ENCODE data around the gene SALL1.

The SALL1 gene

GRCh38 chr16:51150888-51151320, at the start of gene SALL1:
SALL1 (minus strand) TSS chr16:51151270; CDS start chr16:51151241, 29 bp downstream.
- DNase-seq (ENCODE audit: low read depth in 2 of 2) = no peak

DNA sequence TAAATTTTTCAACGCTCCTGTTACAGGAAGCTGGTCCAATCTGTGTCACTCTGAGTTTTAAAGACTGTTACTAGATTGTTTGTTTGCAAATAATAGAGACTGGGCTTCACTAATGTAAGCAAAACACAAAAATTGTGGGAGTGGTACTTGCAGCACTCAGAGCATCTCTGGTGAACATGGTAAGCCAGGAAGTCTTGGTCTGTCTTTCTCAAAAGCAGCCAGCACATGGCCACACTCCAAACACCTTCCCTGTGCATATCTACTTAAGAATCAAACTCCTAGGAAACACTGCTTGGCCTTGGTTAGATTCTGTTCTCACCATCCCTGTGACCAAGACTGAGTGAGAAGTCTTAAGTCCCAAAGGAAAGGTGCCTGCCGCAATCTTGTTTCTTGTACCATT, 49.7 kb upstream of the SALL1 start:
- DNase-seq (ENCODE audit: low read depth in 2 of 2) = no peak

GRCh38 chr16:51197953-51198748, 47.1 kb upstream of the SALL1 start:
- DNase-seq (ENCODE audit: low read depth in 2 of 2) = no peak

DNA sequence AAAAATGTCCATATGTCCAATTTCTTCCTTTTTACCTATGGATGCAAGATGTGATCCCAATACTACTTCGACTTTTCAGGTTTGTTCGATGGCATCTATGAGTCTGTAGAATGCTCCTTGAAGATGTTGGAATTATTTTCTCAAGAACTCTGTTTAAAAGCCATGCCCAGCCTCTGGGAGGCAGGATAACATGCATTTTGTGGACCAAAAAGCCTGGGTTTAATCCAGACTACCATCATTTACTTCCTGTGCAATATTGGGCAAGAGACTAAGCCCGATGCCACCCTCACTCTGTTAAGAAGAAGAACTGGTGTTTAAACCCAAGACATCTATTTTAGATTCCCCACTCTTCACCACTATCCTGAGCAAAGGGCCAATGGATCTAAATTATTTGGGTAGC, 42.8 kb upstream of the SALL1 start:
- no peak for DNase-seq (ENCODE audit: low read depth in 2 of 2)

DNA sequence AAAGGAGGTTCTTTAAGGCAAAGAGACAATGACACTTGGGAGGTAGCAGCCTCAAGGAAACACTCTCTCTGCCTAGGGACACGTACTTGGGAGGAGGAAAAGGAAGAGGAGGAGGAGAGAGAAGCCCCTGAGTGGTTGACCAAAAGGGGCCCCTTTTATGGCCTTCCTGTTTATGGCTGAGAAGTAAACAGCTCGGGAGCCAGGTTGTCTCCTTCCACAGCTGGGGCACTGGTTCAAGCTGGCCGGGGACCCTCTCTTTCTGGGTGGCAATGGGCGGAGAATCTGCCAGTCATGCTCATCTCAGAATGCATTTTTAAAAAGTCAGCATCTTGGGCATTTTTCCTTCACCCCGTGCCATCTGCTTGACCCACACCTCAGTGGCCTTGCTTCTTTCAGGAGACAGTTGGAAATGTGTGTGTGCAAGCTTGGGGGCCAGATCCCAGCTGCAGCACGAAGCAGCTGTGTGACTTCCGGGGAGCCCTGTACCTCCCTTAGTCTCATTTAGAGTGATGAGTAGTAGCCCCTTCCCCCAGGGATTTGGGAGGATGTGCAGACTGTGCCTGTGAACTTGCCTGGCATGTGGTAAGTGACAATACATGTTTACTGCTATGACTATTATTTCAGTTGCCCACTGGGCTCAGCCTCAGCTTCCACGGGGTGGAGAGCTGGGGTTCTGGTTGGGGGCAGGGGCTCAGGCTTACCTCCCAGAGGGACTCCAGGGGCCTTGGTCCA, 33.8 kb upstream of the SALL1 start:
- no peak for DNase-seq (ENCODE audit: low read depth in 2 of 2)

DNA sequence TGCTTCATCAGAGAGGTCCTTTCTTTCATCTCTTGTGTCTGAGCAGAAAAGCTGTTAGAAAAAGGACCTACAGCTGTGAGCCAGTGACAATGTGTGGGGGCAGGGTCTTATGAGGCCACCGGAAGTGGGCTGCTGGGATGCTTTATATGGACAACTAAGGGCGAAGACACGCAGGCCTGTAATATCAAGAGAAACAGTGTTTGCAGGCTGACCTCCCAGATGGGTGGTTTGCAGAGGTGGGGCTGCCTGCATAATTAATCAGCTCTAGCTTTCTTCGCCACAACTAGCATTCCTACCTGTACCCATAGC, 30.4 kb upstream of the SALL1 start:
- DNase-seq (ENCODE audit: low read depth in 2 of 2) = no peak

DNA sequence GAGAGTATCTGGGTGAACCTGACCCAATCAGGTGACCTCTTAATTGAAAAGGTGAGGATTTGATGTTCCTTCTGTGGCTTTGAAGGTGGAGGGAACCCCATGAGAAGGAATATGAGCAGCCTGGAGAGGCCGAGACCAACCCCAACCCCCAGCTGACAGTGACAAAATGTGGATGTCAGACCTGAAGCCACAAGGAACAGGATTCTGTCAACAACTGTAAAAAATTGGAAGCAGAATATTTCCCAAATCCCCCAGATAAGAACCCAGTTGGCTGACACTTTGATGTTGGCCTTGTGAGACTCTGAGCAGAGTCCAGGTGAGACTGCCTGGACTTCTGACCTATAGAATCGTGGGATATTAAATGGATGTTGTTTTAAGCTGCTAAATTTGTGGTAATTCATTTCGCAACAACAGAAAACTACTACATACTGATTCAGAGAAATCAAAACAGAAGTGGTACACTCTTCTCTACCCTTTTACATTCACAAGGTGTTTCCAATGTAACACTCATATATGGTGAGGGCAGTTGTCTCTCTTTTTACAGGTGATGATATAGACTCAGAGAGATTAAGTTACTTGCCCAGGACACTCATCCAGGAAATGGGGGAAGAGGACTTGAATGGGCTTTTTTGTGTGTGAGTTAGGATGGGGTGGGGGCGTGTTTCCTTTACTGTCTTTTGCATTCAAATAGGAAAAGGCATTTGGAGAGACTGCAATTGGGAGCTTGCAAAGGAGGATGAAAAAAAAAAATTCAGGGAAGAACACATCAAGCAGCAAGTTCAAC, 29.8 kb upstream of the SALL1 start:
- no peak for DNase-seq (ENCODE audit: low read depth in 2 of 2)

DNA sequence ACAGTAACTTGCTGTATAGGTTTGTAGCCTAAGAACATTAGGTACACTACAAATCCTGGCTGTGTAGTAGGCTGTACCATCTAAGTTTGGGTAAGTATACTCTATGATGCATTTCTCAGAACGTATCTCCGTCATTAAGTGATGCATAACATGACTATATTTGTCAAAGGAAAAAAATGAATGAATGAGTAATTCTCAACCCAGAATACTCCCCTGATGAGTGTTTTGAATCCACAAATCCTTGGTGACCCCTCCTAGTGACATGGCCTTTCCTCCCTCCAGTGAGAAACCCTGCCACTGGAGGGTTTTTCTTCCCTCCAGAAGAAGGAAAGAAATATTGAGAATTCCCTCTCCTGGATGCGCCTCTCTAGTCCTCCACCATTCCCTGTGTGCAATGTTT, 24.0 kb upstream of the SALL1 start:
- DNase-seq (ENCODE audit: low read depth in 2 of 2) = no peak

GRCh38 chr16:51172368-51172767, 21.3 kb upstream of the SALL1 start:
- no peak for DNase-seq (ENCODE audit: low read depth in 2 of 2)

- no peak for DNase-seq (ENCODE audit: low read depth in 2 of 2)
Observed at GRCh38 chr16:51168755-51169154, 17.7 kb upstream of the SALL1 start.

- DNase-seq (ENCODE audit: low read depth in 2 of 2) = no peak
Observed at GRCh38 chr16:51167170-51167895, 16.3 kb upstream of the SALL1 start.

- DNase-seq (ENCODE audit: low read depth in 2 of 2) = no peak
Observed at GRCh38 chr16:51166541-51166940, 15.5 kb upstream of the SALL1 start.

DNA sequence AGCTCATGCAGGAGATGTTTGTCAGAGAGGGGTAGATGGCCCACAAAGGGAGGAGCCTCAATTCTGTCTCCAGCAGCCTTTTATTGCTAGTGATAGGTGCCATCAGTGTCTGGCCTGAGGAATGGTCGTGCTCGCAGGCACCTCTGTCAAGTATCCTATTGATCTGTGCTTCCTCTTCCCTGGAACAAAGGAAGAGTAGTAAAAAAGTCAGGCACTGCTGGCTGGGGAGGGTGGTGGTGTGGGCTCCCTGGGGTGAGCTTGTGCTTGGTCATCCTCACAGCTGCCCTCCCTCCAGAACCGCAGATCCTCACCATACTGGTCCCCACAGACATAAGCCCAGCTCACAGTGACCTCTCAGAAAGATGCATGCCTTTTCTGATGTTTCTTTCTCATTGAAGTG, 15.0 kb upstream of the SALL1 start:
- no peak for DNase-seq (ENCODE audit: low read depth in 2 of 2)

DNA sequence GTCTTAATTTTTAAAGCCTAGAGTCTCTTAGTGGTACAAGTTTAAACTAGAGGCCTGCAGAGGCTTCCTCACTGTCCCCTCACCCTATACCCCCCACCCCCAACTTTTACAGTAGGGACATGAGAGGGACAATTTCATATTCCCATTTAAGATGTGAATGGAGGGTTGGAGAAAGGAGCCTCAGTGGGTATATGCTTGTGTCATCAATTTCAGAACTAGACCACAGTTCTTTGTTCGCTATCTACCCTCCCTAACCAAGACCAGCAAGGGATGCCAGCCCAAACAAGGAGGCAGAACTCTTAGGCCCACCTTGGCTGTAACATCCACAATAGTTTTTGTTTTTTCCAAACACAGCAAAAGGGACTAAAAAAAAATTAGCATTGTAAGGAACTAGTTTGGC, 14.0 kb upstream of the SALL1 start:
- DNase-seq (ENCODE audit: low read depth in 2 of 2) = no peak

DNA sequence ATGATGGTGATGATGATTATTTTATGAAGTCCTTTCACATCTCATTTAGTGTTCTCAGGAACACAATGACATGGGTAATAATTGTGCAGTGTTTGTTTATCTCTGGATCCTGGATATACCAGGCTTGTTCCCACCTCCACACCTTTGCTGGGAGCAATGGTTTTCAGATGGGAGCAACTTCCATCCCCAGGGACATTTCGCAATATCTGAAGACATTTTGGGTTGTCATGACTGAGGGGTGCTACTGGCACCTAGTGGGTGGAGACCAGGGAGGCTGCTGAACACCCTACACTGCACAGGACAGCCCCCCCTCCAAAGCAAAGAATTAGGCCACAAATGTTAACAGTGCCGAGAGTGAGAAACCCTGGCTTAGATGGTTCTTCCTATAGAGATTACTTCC, 13.5 kb upstream of the SALL1 start:
- DNase-seq (ENCODE audit: low read depth in 2 of 2) = no peak

- no peak for DNase-seq (ENCODE audit: low read depth in 2 of 2)
Observed at GRCh38 chr16:51163894-51164566, 13.0 kb upstream of the SALL1 start.

DNA sequence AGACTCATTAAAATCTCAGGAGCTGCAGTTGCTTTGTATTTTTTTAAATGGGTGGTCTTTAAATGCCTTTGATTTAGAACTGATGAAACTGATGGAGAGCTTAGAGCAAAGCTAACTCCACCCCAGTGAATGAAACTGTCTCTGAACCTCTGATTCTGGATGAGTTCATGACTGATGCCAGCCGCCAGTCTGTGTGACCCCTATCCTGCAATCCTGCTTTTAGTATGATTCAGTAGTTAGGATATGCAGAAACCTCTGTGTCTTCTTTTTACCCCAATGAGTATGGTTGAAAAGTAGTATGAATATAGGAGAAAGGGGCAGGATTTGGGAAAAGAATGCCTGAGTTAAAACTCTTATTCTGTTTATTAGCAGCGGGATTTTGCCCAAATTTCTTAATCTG, 12.3 kb upstream of the SALL1 start:
- DNase-seq (ENCODE audit: low read depth in 2 of 2) = no peak

GRCh38 chr16:51161440-51162195, 10.5 kb upstream of the SALL1 start:
- DNase-seq (ENCODE audit: low read depth in 2 of 2) = no peak

GRCh38 chr16:51159865-51160264, 8.8 kb upstream of the SALL1 start:
- no peak for DNase-seq (ENCODE audit: low read depth in 2 of 2)

DNA sequence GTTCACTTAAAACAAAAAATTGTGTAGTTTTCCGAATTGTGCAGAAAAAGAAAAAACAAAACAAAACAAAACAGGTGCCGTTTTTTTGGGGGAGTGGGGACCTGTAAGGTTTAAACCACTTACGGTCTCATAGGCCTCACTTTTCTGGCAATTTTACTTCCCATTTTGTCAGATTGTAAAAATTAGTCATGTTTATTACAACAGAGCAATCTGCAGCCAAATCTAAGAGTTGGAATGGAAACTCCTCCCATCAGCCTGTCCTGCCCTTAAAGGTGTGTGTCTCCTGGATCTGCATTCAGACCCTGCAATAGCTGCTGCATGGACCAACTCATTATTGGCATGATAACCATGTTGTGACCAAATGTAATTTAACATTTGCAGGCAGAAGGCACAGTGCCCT, 8.2 kb upstream of the SALL1 start:
- no peak for DNase-seq (ENCODE audit: low read depth in 2 of 2)

DNA sequence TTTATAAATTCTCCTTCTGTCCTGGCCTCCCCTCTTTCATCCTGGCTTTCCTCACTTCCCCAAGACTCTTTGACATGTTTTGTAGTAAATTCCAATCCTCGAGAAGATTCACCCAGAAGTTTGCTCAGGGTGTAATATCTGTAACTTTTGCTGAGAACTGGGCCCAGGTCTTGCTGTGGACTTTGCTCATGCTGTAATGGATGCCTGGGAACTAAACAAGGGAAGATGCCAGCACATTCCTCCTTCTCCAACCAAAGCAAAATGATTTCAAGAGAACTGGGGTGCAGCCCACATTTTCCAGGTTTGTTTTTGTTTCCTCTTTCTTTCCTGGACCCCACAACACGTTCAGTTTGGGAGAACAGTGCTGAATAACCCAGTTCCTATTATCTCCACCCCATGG, 6.6 kb upstream of the SALL1 start:
- DNase-seq (ENCODE audit: low read depth in 2 of 2) = no peak
